ENCODE measurements around the gene TSTD1.
"Not testable (repeated sequence)": the region's sequence is repeated elsewhere in the genome, so short reads cannot be mapped to it uniquely, and the experiment has no call there.

Gene TSTD1

GRCh38 chr1:161068306-161069234 is 29.8 kb upstream of the TSTD1 start:
- no peak for DNase-seq

DNA sequence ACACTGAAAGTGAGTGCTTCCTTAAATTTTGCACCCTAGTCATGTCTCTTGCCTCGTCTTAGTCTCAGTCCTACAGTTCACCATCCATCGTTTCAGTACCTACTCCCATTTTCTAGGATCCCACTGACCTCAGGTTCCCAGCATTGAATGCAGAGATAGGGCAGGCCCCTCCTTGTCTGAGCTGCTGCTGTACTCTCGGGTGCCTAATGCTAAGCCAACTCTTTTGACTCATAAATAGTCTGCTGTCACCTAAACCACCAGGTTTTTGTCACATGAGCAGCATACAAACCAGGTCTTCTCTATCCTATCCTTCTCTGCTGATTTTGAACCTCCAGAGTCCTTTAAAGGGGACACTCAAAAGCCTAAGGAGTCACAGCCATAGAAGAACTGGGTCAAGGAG is 27.9 kb upstream of the TSTD1 start:
- DNase-seq = no peak

- DNase-seq = not testable (repeated sequence)
Observed at GRCh38 chr1:161065681-161066080, 26.9 kb upstream of the TSTD1 start.

DNA sequence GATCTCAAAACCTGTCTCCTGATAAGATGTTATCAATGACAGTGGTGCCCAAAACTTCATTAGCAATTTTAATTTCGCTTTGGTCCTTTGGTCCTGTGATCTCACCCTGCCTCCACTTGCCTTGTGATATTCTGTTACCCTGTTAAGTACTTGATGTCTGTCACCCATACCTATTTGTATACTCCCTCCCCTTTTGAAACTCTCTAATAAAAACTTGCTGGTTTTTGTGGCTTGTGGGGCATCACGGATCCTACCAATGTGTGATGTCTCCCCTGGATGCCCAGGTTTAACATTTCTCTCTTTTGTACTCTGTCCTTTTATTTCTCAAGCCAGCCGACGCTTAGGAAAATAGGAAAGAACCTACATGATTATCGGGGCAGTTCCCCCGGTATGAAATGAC is 25.2 kb upstream of the TSTD1 start:
- not testable (repeated sequence) for DNase-seq

GRCh38 chr1:161061419-161061818 is 22.7 kb upstream of the TSTD1 start:
- DNase-seq = no peak

GRCh38 chr1:161059293-161059692 is 20.5 kb upstream of the TSTD1 start:
- DNase-seq = no peak

GRCh38 chr1:161054805-161055204 is 16.0 kb upstream of the TSTD1 start:
- DNase-seq = no peak

DNA sequence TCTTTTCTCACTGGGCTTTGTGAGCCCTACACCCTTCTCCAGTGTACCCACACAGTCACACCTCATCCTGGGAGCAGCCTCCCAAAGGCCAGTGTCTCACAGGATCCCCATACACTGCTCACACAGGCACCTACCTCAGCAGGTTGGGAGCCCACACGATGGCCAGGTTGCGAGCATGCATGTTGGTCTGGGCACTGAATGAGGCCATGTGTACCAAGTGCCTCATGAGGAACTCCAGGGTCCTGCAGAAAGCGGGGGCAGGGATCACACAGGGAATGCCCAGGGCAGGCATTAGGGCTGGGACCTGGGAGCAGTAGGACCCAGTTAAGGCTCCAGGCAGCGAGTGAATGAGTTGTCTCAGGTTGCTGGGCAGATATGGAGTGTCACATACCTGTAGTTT is 15.5 kb upstream of the TSTD1 start:
- DNase-seq = no peak

GRCh38 chr1:161052899-161053298 is 14.1 kb upstream of the TSTD1 start:
- no peak for DNase-seq

- DNase-seq = no peak
Observed at GRCh38 chr1:161051219-161051618, 12.5 kb upstream of the TSTD1 start.

DNA sequence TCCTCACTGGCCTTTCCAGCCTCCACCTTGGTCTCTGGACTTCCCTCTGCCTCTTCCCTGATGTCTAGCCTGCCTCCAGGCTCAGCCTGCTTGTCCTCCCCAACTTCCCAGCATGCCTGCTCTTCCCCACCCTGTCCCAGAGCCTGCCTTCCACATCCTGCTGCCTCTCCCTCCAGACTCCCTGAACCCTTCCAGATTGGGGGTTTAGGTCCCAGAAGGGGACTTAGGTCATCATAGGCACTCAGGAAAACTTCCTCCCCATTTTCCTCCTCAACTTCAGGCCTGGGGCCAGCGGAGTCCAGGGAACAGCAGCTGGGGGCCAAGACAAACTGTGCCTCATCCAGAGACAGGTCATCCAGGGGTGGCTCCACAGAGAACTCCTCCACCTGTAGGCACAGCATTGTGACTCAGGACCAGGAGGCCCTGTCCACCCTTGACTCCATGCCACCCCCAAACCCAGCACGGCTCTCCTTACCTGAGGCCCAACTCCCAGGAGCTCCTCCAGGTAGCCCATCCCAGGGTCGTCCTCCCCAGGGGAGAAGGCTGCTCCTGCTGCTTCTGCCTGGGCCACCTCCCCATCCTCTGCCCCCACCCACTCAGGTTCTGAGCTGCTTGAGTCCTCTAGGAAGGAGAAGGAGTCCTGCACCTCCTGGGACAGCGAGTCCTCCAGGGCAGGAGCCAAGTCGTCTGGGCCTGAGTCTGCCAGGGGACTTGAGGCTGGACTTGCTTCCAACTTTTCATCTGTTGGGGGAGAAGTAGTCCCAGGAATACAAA is 10.4 kb upstream of the TSTD1 start:
- no peak for DNase-seq

GRCh38 chr1:161047436-161048420 is 9.0 kb upstream of the TSTD1 start:
- DNase-seq = no peak

DNA sequence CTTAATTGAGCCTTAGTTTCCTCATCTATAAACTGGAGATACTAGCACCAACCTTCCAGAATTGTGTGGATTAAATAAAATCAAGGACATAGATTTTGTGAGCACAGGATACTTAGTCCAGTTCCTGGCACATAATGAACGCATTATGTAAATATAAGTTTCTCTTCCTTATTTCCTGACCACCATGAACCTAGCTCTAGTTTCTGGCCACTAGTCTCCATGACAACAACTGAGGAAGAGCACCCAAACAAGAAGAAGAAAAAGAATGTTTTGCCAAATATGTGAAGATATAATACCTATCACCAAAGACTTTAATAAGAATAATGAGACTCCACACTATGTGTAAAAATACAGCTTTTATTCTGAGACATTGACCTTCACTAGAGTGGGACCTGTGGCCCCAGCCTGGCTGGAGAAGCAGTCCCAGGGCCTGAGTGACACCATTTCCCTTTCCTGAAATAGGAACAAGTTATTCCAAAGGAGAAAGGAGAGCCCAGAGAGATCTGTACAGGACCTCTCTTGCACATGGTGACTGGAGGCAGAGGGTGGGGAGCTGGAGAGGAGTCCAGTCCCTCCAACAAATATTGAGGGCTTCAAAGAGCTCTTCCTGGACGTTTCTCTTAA is 8.0 kb upstream of the TSTD1 start:
- no peak for DNase-seq

- DNase-seq = peak; percentile 95
Observed at GRCh38 chr1:161045736-161046604, 7.2 kb upstream of the TSTD1 start, which contains the start of gene USF1. Gene USF1, minus strand, starts transcription at chr1:161045977. Its CDS starts 2,702 bp downstream, at chr1:161043275.

- peak; percentile 24 for DNase-seq
Observed at GRCh38 chr1:161044908-161045735, 6.4 kb upstream of the TSTD1 start.

DNA sequence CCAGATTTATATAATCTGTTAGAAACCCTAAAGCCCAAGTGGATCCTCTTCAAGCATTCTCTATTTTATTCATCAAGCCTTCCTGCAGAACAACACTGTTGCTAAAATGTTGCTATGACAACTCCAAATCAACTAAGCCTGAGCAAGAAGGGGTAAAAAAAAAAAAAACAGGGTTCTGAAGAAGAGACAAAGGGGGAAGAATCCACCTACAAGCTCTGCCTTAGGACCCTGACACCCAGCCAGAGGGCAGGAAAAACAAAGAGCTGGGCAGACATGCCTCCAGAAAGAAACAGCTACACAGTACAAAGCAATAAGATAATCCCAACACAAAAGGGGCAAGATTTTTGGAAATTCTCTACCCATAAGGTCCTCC is 5.8 kb upstream of the TSTD1 start:
- no peak for DNase-seq

GRCh38 chr1:161039546-161039945 is 782 bp upstream of the TSTD1 start:
- no peak for DNase-seq

- no peak for DNase-seq
Observed at GRCh38 chr1:161039154-161039545, 386 bp upstream of the TSTD1 start.

GRCh38 chr1:161037661-161038522 is 872 bp downstream of the TSTD1 start:
- no peak for DNase-seq
